Measurements from ENCODE around the gene DUSP3.
A peak's percentile ranks its signal among the peaks of the same experiment; 100 is the strongest.

DUSP3 gene

DNA sequence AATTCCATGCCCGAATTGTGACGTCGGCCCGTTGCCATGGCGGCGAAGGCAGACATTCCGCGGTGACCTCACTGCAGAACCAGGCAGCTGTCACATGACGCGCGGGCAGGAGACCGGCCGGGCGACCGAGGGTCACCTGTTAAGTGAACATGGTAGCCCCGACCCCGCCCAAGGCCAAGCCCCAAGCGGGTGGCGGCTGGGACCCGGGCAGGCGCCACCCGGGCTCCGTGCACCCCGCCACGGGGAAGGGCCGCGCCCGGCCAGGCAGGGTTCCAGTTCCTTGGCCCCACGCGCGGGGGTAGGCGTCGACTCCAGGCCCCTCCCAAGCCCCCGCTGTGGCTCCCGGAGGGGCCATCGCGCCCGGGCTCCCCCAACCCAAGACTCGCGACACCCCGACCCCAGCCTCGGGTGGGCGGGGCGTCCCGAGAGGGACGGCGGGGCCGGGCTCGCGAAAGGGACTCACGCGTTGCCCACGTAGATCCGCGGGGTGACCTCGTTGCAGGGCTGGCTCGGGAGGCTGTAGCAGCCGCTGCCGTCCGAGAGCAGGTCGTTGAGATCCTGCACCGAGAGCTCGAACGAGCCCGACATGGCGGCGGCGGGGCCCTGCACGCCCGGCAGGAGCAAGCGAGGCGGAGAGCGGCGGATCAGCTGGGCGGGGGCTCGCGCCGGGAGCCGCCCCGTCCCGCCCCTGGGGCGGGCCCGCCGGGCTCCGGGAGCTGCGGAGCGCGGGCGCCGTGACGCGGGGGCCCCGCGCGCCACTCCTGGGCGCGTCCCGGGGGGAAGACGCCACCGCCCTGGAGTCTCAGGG, at the start of gene DUSP3:
Gene DUSP3 (minus strand): TSS at position 641 of the 808 bp plus-strand sequence. CDS start 53 bp downstream, at position 588.
- DNase-seq (ENCODE audit: low read depth, low spot score) = peak; percentile 97

GRCh38 chr17:43827596-43827995, 48.8 kb upstream of the DUSP3 start:
- no peak for DNase-seq (ENCODE audit: low read depth, low spot score)

DNA sequence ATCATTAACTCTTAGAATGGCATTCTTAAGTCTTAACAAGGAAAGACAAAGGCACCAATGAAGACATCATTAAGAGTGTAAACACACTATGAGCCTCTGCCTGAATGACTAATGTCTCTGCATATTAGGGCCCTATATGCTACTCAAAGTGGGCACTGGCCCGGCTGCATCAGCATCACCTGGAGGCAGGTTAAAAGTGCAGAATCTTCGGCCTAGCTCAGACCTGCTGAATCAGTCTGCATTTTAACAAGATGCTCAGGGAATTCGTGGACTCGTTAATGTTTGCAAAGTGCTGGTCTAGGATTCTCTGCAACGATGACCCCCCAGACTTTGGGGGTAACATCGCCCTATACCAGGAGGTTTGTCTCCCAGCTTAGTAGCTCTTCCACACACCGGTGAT, 47.4 kb upstream of the DUSP3 start:
- DNase-seq (ENCODE audit: low read depth, low spot score) = no peak

- DNase-seq (ENCODE audit: low read depth, low spot score) = no peak
These were observed 46.8 kb upstream of the DUSP3 start for GRCh38 chr17:43825567-43825966.

DNA sequence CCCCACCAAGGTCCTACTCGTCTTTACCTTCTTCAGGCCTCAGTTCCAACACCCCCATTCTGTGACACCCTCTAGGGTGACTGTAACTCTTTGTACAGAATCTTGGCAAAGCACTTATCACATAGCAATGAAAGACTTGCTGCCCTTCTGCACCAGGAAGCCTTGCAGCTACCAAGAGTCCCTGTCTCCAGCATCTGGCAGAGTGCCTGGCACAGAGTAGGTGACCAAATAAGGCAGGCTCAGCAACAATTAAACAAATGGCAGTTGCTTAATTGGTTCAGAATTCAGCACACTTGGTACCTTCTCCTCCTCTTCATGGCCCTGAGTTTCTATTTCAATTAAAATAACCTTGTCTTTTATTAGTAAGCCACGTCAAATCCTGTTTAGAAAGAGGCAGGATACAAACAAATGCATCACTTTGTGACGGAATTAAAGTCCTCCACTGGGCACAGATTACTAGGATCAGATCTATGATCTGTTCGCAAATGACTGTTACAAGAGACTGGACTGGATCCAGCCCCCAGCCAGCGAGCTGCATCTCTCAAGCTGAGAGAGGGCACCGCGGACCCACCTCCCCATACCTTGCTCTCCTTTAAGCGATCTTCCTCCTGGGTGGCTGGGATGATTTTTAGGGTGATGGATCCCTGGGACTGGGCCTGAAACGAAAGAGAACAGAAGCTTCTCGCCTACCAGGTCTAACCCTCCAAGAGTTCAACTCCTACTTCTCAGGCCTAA, 44.7 kb upstream of the DUSP3 start:
- no peak for DNase-seq (ENCODE audit: low read depth, low spot score)

DNA sequence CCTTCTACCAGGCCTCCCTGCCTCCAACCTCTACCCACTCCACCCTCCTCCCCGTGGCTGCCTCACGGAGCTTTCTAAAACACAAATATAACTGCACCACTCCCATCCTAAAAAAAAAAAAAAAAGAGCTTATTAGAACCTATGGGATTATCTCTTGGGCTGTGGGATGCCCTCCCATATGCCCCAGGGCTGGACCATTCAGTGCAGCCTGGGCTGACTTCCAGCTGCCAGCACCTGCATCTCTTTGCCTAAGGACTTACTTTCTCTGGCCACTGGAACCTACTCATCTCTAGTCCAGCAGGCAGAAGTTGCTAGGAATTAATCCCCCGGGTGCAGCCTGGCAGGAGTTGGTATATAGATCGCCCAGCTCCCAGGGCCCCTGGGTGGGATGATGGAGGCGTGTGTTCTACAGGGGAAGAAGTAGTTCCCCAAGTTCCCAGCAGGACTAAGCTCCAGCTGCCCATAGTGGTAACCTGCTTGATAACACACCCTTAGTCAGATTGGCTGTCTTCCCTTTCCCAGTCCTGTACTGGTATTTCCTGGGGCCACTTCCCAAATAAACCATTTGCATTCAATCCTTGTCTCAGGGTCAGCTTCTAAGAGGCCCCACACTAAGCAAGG, 43.9 kb upstream of the DUSP3 start:
- no peak for DNase-seq (ENCODE audit: low read depth, low spot score)

- no peak for DNase-seq (ENCODE audit: low read depth, low spot score)
These were observed 42.0 kb upstream of the DUSP3 start for GRCh38 chr17:43820759-43821158.

DNA sequence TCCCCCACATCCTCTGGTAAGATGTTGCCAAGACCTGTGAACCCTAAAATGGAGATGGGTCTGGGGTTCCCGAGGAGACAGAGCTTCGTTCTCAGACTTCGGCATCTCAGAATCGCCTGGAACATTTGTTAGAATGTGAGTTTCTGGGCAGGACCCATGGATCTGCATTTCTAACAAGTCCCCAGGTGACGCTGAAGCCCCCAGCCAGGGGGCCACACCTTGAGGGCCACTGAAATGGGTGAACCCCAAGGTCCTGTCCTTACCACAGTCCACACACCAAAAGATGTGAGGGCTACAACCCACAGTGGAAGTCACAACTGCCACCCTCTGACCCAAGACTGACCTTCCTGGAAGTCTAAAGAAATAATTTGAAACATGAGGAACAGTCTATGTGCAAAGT, 40.2 kb upstream of the DUSP3 start:
- no peak for DNase-seq (ENCODE audit: low read depth, low spot score)

- no peak for DNase-seq (ENCODE audit: low read depth, low spot score)
These were observed 39.0 kb upstream of the DUSP3 start for GRCh38 chr17:43817826-43818225.

GRCh38 chr17:43816336-43817320, 37.9 kb upstream of the DUSP3 start:
- DNase-seq (ENCODE audit: low read depth, low spot score) = no peak

GRCh38 chr17:43814714-43815113, 35.9 kb upstream of the DUSP3 start:
- peak; percentile 58 for DNase-seq (ENCODE audit: low read depth, low spot score)

- no peak for DNase-seq (ENCODE audit: low read depth, low spot score)
These were observed 35.2 kb upstream of the DUSP3 start for GRCh38 chr17:43814026-43814425.

GRCh38 chr17:43813386-43813785, 34.6 kb upstream of the DUSP3 start:
- DNase-seq (ENCODE audit: low read depth, low spot score) = peak; percentile 17

DNA sequence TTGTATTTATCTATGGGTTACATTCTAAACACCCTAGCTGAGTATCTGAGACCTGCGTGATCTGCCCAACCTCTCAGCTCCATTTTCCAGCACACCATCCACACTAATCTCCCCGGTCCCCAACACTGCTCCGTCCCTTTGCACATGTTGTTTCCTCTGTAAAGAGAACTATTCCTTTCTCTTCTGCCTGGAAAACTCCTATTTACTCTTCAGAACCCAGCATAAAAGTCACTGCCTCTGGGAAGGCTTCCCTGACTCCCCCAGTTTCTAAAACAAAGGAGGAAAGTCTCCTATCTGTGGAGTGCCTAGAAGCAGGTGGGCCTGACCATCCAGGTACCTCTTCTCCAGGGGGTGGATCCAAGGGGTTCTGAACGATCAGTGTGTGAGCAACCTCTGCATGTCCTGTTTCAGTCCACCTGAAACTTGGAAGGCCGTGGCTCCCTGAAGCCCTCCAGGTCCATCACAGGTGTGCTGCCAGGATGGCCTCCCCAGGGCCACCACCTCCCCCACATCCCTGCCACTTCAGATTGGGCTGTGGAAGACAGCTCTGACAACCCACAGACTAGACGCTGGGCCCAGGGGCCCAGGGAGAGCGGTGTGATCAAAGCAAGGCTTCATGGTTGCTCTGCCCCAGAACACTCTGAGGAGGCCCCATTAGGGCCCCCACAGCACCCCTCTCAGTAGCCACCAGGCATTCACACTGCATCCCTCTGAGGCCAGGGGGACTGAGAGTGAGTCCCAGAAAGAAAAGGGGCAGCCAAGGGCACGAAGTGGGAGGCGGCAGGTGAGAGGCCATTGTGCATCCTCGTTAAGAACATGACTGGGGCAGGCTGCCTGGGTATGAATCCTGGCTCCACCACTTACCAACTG, 33.9 kb upstream of the DUSP3 start:
- DNase-seq (ENCODE audit: low read depth, low spot score) = no peak

- no peak for DNase-seq (ENCODE audit: low read depth, low spot score)
These were observed 32.0 kb upstream of the DUSP3 start for GRCh38 chr17:43810823-43811222.

DNA sequence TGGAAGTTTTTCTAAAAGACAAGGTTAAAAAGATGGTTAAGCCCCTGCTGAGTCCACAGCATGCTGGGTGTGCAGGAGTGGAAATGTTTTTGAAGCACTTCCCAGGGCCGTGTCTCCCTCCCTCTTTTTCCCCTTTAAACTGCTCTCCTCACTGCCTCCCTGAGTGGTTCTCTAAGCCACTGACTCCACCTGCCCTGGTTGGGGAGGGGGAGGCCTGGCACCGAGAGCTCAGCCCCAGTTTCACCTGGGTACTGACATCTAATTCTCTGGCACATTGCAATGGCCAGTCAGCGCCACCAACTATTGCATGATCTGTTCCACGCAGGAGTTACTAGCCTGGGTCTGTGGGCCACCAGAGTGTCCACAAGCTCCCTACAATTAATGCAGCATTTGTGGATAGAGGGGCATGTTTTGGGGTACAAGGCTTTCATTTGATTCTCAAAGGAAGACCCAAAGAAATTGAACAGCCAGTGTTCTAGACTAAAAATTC, 31.5 kb upstream of the DUSP3 start:
- DNase-seq (ENCODE audit: low read depth, low spot score) = no peak

- no peak for DNase-seq (ENCODE audit: low read depth, low spot score)
These were observed 30.3 kb upstream of the DUSP3 start for GRCh38 chr17:43809121-43809520.

GRCh38 chr17:43808076-43808475, 29.3 kb upstream of the DUSP3 start:
- DNase-seq (ENCODE audit: low read depth, low spot score) = no peak

DNA sequence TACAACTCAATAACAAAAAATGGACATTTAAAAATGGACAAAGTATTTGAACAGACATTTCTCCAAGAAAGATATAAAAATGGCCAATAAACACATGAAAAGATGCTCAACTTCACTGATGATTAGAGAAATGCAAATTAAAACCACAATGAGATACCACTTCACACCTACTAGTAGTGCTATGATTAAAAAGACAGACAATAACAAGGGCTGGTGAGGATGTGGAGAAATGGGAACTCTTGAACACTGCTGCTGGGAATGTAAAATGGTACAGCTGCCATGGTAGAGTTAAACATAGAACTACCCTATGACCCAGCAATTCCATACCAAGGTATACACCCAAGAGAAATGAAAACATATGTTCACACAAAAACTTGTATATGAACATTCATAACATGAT, 26.3 kb upstream of the DUSP3 start:
- DNase-seq (ENCODE audit: low read depth, low spot score) = no peak

DNA sequence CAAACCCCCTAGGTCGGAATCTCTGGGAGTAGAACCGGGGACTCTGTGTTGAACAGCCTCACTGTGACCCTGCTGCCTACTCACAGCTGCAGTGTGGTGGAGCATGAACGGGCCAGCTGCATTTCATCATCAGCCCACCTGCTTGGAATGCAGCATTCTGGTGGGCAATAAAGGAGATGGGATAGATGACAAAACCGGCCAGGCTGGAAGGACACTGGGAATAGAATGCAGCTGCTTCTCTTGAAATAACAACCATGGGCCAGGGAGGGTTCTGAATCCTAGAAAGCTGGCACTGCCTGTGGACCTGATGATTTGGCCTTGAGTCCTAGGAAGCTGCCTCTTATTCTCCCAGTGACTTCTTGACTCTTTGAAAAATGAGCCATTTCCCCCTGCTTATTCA, 25.0 kb upstream of the DUSP3 start:
- no peak for DNase-seq (ENCODE audit: low read depth, low spot score)

All from astrocyte of the hippocampus (primary cell).